Keratinocyte (primary cell): ENCODE data around the gene ATP6V0E2.

ENCODE experiments used
- CTCF ChIP-seq, 3 experiments: IDR thresholded peaks in 1 of 3; conservative IDR thresholded peaks in 1 of 3; optimal IDR thresholded peaks in 1 of 3; 2 replicates in 2 of 3; 3 replicates in 1 of 3; pipeline versions ENCODE3 to v1.5.1; 2011; ENCODE audit warnings: low read length in 3 of 3, mild to moderate bottlenecking in 3 of 3, moderate library complexity in 2 of 3, control low read depth in 1 of 3, inconsistent platforms in 1 of 3; ENCODE audit not compliant: insufficient read depth in 2 of 3; ENCODE audit errors: extremely low read depth in 1 of 3
- EZH2 ChIP-seq: IDR thresholded peaks from one replicate; pipeline ENCODE4 v1.6.1; 2012; ENCODE audit warnings: inconsistent platforms, mild to moderate bottlenecking, low read length, moderate library complexity

DNA sequence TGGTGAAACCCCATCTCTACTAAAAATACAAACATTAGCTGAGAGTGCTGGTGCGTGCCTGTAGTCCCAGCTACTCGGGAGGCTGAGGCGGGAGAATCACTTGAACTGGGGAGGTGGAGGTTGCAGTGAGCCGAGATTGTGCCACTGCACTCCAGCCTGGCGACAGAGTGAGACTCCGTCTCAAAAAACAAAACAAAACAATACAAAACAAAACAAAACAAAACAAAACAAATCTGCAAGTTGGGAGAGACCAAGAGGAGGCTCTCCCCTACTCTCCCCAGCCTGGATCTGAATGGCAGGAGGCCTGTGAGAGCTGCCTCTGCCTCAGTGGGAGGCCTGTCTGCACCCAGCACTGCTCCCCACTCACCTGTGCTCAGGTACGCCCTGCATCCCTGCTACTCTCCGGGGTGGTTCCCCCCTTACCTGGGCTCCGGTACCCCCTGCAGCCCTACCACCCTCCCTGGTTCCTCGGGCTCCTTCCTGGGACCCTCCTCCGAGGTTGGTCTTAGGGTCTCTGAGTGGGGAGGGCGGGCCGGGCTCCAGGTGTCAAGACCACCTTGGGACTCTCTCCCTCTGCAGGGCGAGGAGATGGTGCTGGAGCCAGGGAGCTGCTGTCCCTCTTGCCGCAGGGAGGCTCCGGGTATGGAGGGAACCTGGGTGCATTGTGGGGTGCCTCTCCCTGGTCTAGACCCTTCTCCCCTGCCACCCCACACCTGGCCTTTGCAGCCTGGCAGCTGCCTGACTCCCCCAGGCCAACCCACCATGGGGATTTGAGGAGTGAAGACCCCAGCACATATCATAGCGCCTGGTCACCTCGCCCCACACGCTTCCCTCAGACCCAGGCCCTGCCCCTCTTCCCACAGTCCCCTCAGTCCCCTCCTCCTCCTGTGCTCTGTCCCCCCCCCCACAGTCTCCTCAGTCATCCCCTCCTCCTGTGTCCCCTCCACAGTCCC lies 45.1 kb upstream of the ATP6V0E2 start:
- TF ChIP-seq CTCF (optimal IDR thresholded peaks at IDR 0.05 in 1 of 3, IDR thresholded peaks at IDR 0.05 in 1 of 3, conservative IDR thresholded peaks at IDR 0.05 in 1 of 3; ENCODE audit: extremely low read depth in 1 of 3, insufficient read depth in 2 of 3, low read length in 3 of 3), result no peak
- TF ChIP-seq EZH2, result no peak
